HG02588 (cell line): ENCODE data around the gene FHIT.

Experiments used
- ATAC-seq: cut with Tn5 transposase; IDR thresholded peaks from one replicate; pipeline ENCODE4 v1.9.1; 2021; ENCODE audit warnings: mild to moderate bottlenecking, moderate library complexity; ENCODE audit not compliant: unreplicated experiment

Gene FHIT

DNA sequence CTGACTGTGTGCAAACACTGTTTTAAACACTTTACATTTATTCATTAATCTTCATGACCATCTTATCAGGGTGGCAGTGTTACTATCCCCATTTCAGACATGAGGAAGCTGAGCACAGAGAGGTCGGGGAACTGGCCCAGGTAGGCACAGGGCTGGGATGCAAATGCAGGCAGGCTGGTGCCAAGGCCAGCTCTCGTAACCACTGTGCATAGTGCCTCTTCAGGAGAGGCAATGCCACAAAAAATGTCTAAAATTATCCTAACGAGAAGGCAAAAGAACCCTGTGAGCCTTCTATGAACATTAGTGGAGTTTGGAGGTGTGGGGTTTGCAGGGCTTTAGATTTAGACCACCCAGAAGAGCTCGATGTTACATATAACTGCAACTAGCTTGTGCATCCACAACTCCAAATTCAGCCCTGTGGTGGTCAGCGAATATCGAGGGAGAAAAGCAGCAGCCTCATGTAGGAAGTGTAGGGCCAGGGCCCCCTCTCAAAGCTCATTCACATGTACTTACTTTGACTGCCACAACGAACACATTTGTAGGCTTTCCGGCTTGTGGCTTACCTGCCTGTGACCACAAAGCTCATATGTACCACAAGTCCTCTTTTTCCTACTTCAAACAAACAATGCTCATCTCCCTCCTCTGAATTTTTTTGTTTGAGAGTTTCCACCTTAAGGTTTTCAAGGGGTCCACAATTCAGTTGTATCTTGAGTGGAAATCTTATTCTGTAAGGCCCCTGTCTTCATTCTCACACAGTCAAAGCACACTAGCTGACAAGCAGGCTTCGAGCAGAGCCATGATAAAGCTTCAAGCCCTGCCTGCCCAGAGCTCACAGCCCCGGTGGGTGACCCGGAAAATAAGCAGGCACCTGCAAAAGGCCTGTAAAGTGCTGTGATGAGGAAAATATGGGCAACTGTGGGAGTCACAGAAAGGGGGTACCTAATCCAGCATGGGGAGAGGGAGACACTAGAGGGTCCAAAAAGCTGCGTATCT lies 1478.5 kb downstream of the FHIT start:
- no peak for ATAC-seq

- no peak for ATAC-seq
Measured at GRCh38 chr3:59771768-59772181, 1479.5 kb downstream of the FHIT start.

DNA sequence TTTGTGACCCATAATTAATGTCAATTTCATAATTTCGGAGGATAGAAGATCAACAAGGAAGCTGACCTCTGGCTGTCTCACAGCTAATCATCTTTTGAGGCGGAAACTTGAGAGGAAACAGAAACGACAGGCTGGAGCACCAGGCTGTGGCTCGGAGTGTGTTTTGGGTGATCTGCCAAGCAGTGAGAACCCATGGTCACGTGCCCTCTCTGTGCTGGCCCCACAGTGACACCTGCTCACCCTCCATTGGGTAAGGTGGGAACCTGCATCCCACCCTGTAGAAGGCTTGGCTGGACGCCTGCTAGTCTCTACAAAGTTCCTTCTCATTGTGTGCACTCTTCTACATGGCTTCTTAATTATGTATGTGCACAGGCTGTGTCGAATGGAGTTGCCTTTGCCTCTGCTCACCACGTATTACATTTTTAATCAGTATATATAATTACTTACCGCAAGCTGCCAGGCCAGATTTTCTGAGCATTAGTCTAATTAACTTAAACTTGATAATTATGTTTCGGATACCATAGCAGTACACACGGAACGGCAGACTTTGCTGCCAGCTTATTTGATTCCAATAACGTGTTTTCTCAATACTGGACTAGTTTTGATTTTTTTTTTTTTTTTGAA lies 1482.0 kb downstream of the FHIT start:
- ATAC-seq, result no peak

DNA sequence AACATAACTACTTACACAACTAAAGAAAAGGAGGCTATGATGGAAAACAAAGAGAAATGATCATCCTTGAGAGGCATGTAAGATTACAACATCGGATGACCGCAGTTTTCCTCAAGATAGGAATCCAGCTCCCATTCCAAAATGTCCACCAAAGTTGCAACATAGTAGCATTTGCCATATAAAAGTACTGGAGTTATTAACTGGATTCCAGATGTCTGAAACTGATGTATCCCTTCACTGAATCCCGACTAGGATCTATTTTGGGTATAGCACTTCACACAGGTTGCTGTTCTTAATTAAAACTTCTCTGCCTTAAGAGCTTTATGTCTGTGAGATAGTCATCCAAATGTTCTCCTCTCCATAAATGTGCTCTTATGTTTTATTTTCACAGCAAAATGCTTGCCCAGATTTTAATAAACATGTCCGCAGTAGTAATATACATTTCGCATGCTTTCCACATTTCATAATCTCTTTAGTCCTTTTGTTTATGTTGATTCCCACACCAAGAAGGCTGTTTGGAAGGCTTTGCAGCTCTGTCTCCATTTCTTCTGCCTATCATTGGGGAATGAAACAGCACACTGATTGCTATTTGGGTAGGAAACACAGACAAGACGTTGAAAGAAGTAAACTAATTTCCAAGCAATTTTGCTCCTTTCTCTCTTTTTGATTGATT lies 1484.9 kb downstream of the FHIT start:
- ATAC-seq, result no peak

DNA sequence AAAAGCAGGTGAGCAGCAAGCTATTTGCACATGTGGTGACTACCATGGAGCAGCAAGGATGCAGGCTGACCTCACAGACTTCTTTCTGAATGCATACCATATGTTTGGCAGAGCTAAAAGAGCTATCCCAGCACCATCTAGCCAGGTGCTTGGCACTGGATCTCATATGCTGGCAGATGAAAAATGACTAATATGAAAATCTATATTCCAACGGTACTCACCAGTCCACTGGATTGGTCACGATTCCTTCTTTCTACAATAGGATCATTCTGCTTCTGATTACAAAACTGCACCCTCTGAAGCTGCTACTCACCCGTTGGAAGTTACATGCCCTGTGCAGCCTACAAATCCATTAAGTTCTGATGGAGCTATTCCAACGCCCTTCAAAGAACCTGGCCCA lies 1487.1 kb downstream of the FHIT start:
- no peak for ATAC-seq

GRCh38 chr3:59762941-59763340 lies 1488.3 kb downstream of the FHIT start:
- no peak for ATAC-seq

- no peak for ATAC-seq
Measured at GRCh38 chr3:59759298-59760031, 1491.8 kb downstream of the FHIT start.

- no peak for ATAC-seq
Measured at GRCh38 chr3:59758672-59759071, 1492.6 kb downstream of the FHIT start.

DNA sequence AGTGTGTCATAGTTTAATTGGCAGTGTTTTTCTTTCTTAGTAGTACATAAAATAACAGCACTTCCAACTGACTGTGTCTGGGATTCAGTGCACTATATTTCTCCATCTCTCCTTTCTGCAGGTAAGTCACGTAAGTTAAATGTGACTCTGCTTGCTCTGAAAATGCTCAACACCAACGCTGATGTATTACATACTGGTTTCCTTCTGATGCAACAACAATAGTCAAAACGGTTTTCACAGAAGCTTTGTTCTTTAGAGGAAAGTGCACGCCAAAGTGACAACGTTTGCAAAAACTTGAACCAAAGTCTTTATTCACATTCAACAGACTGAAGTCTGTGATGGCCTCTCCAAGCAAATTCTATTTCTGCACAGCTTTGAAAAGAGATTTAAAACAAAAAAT lies 1494.3 kb downstream of the FHIT start:
- ATAC-seq, result no peak

DNA sequence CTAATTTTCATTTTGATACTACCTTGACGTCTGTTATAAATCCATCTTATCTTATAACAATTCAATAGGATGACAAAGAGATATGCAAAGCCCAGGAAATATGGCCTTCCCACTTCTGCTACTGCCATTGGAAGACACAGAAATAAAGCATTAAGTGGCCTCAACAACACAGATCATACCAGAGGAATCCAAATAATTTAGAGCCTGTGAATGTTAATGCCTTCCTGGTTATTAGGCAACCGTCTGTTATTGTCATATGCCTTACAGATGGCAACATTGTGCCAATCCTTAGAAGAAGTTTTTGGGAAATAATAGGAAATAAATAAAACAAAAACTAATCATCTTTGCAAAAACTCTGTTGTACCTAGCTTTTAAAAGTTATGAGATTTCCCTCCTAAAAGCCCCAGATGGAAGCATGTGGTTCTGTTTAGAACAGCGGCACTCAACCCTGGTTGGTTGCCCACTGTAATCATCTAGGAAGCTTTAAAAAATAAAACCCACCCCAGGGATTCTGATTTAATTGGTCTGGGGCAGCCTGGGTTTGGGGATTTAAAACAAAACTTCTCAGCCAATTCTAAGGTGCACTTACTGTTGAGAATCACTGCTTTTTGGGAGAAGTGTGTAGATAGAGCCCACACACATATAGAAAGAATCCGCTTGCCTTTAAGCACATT lies 1496.7 kb downstream of the FHIT start:
- ATAC-seq, result no peak

DNA sequence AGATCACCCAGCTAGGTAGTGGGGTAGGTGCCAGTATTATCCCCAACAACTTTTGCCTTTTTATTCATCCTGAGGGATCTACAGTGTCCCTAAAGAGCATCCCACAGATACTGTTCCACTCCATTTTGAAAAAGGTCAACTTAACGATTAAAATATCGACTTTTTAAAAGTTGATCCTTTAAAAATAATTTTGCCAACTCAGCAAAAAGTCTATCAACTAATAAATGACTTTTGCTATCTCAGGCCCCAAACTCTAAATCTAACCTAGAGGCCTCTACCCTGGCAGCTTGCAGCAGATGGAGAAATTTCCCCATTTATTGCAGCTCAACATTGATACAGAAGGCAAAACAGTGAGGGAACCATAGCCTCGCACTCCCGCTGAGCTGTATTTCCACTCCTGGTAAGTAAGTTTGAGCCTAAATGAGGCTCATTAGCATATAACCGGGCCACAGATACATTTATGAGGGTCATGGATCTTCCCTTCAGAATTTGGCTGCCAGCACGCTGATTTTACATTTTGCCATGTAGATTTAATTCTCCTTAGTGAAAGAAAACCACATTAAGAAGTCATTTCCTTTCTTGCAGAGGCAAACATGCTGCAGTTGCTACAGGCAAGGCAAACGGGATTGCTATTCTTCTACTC lies 1497.3 kb downstream of the FHIT start:
- ATAC-seq, result no peak

DNA sequence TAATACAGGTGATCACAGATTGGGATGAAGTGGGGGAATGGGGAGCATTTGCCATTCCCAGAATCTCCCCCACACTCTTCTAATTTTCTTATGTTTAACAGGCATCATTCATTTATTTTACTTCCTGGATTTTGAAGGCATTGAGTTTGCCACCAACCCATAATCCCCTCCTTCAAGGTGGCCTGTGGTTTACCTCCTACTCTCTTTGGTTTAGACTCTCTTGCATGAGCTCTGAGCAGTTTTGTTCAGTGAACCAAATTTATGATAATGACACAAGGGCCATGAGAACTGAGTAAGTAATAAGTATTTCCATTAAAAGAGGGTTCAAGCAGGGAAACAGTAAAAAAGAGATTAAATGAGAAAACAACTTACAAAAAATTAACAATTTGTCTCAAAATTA lies 1498.3 kb downstream of the FHIT start:
- no peak for ATAC-seq

- no peak for ATAC-seq
Measured at GRCh38 chr3:59751606-59752005, 1499.6 kb downstream of the FHIT start.

DNA sequence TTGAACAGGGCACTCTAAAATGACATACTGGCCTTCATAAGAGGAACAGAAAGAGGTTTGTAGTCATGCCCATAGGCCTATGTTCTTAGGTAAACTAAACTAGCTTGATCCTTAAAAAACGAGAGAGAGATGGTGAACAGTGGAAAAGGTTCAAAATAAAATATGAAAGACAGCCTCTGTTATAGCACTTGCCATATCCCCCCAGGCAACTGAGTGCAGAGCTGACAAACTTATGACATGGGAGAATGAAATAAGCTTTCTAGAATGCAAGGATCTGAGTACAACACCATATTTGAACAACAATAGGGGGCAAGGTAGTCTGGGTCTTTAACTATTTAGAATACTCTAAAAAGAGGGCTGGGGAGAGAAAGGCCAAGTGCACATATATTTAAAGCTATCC lies 1500.9 kb downstream of the FHIT start:
- no peak for ATAC-seq

- no peak for ATAC-seq
Measured at GRCh38 chr3:59749291-59749690, 1502.0 kb downstream of the FHIT start.

- no peak for ATAC-seq
Measured at GRCh38 chr3:59746585-59746984, 1504.7 kb downstream of the FHIT start.

DNA sequence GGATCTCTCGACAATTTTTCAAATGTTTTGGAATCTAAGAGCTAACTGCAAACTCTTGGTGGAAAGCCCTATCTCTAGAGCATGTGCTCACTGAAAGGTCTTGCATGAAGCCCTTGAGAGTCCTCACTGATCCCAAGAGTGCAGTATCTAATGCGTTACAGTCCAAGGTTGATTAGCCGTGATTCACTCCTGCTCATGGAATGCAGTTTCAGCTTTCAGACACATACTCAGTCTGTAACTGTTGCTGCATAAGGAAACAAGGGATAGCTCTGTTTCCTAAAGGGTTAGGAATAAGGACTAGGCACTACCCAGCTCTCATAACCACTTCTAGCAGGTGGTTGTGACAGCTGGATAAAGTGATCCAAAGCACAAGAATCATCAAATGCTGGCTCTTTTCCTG lies 1514.0 kb downstream of the FHIT start:
- ATAC-seq, result no peak

- ATAC-seq, result no peak
Measured at GRCh38 chr3:59734061-59734460, 1517.2 kb downstream of the FHIT start.

DNA sequence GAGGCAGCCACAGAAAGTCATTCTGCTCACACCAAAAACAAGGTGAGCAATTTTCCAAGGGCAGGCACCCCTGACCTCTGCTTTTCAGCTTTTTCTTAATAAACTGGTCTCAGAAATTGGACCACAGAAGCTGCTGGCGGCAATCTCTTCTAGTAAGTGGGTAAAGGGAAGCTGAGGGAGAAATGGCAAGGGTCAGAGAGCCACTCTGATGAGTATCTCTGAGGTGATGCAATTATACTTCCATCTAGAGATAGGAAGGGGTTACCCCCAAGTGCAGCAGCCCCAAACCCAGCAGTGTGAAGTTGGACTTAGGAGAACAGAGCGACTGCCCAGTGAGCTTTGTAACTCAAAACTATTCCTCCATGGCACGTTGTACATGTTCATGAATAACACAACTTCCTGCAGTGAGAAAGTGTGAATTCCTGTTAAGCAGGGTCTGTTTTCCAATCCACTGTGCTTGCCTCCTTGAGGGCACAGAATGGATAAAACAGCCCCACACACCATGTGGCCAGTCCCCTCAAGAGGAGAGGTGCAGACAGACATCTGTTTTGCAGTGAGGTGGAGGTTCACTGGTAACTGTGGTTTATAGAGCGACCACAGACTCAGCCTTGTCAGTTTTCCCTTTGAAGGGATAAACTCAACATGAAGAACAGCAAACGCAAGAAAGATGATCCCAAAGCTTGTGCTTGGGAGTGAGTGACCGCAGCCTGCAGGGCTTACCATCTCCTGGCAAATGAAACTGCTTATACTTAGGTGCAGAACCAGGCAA lies 1518.0 kb downstream of the FHIT start:
- no peak for ATAC-seq
